ENCODE results near the gene CLNK.

GRCh38 chr4:10571909-10572308, 112.7 kb downstream of the CLNK start:
- no peak for TF ChIP-seq CTCF (IDR thresholded peaks at IDR 0.05)
- no peak for TF ChIP-seq POLR2A (IDR thresholded peaks at IDR 0.05)
